HCT116 (cell line): Measurements from ENCODE around the gene SPSB1. TPM values are rescaled to one million over a fixed set of nuclear protein-coding genes. Genes with fewer than 3 reads are reported as not detected.

Experiments
- ATAC-seq: fragments of 200-7000 bp; cut with Tn5 transposase; 2 replicates; pipeline ENCODE4 v1.9.1; 2020; ENCODE audit warnings: mild to moderate bottlenecking, moderate library complexity
- BruUV-seq: library from RNA; stranded (reverse); fragments of 400-500 nt; replicated peaks from 2 replicates; lab custom pipeline; 2021; lab: Mats Ljungman, UMichigan
- CTCF ChIA-PET: fragments of 300-600 bp; sonication (Branson Sonifier 250); formaldehyde crosslinking; loops from one replicate; lab custom pipeline; 2021; ENCODE audit warnings: antibody characterized with exemption; lab: Charles Lee
- POLR2A ChIA-PET: fragments of 300-600, 350-600 bp; sonication (Branson Sonifier 250); formaldehyde crosslinking; loops from one replicate; lab custom pipeline; 2021; ENCODE audit warnings: antibody characterized with exemption; lab: Charles Lee
- RAD21 ChIA-PET, 2 experiments: fragments of 300-600 bp; sonication (Branson Sonifier 250); formaldehyde crosslinking; loops; one replicate each; lab custom pipeline; 2023; ENCODE audit warnings: low total read pairs in 2 of 2; ENCODE audit not compliant: uncharacterized antibody in 2 of 2, unreplicated experiment in 2 of 2, low non-redundant PET in 1 of 2; lab: Charles Lee
- DNase-seq: peaks from one replicate; pipeline ENCODE4 v3.0.0-alpha.2; 2010; ENCODE audit warnings: low read depth, low spot score
- H2AFZ ChIP-seq: fragments of 200-600 bp; shearing (Covaris generic), sonication (generic); 2 replicates; pipeline ENCODE4 v1.6.1; 2017; ENCODE audit warnings: low read depth, mixed run types, mixed read lengths, antibody characterized with exemption, low read length; ENCODE audit not compliant: poor library complexity, severe bottlenecking
- H3K27ac ChIP-seq: 2 replicates; pipeline ENCODE4 v1.5.1; 2012; ENCODE audit warnings: low read depth, low read length
- H3K27me3 ChIP-seq: fragments of 200-600 bp; sonication (generic); 2 replicates; pipeline ENCODE4 v1.6.1; 2016; ENCODE audit warnings: mixed run types, low read length, mixed read lengths; ENCODE audit not compliant: insufficient read depth
- H3K36me3 ChIP-seq, 2 experiments: fragments of 200-500 bp in 1 of 2; fragments of 200-600 bp in 1 of 2; sonication (Bioruptor generic) in 1 of 2; sonication (generic) in 1 of 2; 2 replicates each; pipeline versions ENCODE4 v1.5.1 to v1.6.1; 2014 to 2016; ENCODE audit warnings: low read length in 2 of 2, inconsistent platforms in 1 of 2, mixed read lengths in 1 of 2, mixed run types in 1 of 2; ENCODE audit not compliant: insufficient read depth in 2 of 2, control insufficient read depth in 1 of 2
- H3K4me1 ChIP-seq, 2 experiments: fragments of 200-600 bp in 1 of 2; sonication (generic) in 1 of 2; 2 replicates each; pipeline versions ENCODE4 v1.5.1 to v1.6.1; 2012 to 2017; ENCODE audit warnings: low read length in 2 of 2, inconsistent platforms in 1 of 2, mild to moderate bottlenecking in 1 of 2, mixed read lengths in 1 of 2, mixed run types in 1 of 2, moderate library complexity in 1 of 2; ENCODE audit not compliant: insufficient read depth in 2 of 2, control insufficient read depth in 1 of 2
- H3K4me2 ChIP-seq: fragments of 200-600 bp; sonication (generic); 2 replicates; pipeline ENCODE4 v1.6.1; 2017; ENCODE audit warnings: mixed run types, low read length, mixed read lengths
- H3K4me3 ChIP-seq, 2 experiments: fragments of 200-600 bp in 1 of 2; sonication (generic) in 1 of 2; replicated peaks in 1 of 2; 2 replicates each; pipeline ENCODE4 v1.5.1; 2011 to 2016; ENCODE audit warnings: low read length in 2 of 2, control low read depth in 1 of 2, low read depth in 1 of 2, mild to moderate bottlenecking in 1 of 2, mixed read lengths in 1 of 2, mixed run types in 1 of 2
- H3K79me2 ChIP-seq: fragments of 200-600 bp; sonication (generic); 2 replicates; pipeline ENCODE4 v1.6.1; 2017; ENCODE audit warnings: mild to moderate bottlenecking, mixed run types, low read length, moderate library complexity, mixed read lengths; ENCODE audit not compliant: insufficient read depth
- H3K9ac ChIP-seq: fragments of 200-600 bp; sonication (generic); 2 replicates; pipeline ENCODE4 v1.6.1; 2016; ENCODE audit warnings: low read length, mixed read lengths
- H3K9me2 ChIP-seq: fragments of 200-600 bp; sonication (generic), shearing (Covaris generic); 2 replicates; pipeline ENCODE4 v1.6.1; 2017; ENCODE audit warnings: mixed run types, mild to moderate bottlenecking, moderate library complexity; ENCODE audit not compliant: insufficient read depth
- H3K9me3 ChIP-seq, 2 experiments: fragments of 200-500 bp in 1 of 2; fragments of 200-600 bp in 1 of 2; sonication (Bioruptor generic) in 1 of 2; sonication (generic) in 1 of 2; 2 replicates each; pipeline ENCODE4 v1.6.1; 2014 to 2017; ENCODE audit warnings: low read length in 2 of 2, mixed read lengths in 2 of 2, inconsistent platforms in 1 of 2, low read depth in 1 of 2, mild to moderate bottlenecking in 1 of 2, mixed run types in 1 of 2, moderate library complexity in 1 of 2; ENCODE audit not compliant: control insufficient read depth in 1 of 2, insufficient read depth in 1 of 2
- H4K20me1 ChIP-seq: fragments of 200-600 bp; sonication (generic), shearing (Covaris generic); 2 replicates; pipeline ENCODE4 v1.6.1; 2017; ENCODE audit warnings: mixed run types, mild to moderate bottlenecking, moderate library complexity; ENCODE audit not compliant: insufficient read depth
- CBX3 ChIP-seq: IDR thresholded peaks from 2 replicates; pipeline ENCODE4 v1.6.1; 2012; ENCODE audit warnings: low read depth
- CEBPB ChIP-seq: IDR thresholded peaks from 2 replicates; pipeline ENCODE4 v1.6.1; 2012; ENCODE audit warnings: low read depth
- EGR1 ChIP-seq: IDR thresholded peaks from 2 replicates; pipeline ENCODE4 v1.6.1; 2012; ENCODE audit warnings: low read depth
- ELF1 ChIP-seq: IDR thresholded peaks from 2 replicates; pipeline ENCODE4 v1.6.1; 2012; ENCODE audit warnings: low read depth, borderline replicate concordance
- EZH2phosphoT487 ChIP-seq: fragments of 200-600 bp; IDR thresholded peaks from 2 replicates; pipeline ENCODE4 v1.6.1; 2018; ENCODE audit warnings: antibody characterized with exemption, borderline replicate concordance
- FOSL1 ChIP-seq: IDR thresholded peaks from 2 replicates; pipeline ENCODE4 v1.6.1; 2012; ENCODE audit warnings: low read depth
- POLR2A ChIP-seq: IDR thresholded peaks from 2 replicates; pipeline ENCODE4 v1.7.0; 2011; ENCODE audit warnings: borderline replicate concordance; ENCODE audit not compliant: insufficient read depth, insufficient read length; ENCODE audit errors: extremely low read depth
- POLR2AphosphoS5 ChIP-seq: IDR thresholded peaks from 2 replicates; pipeline ENCODE4 v1.6.1; 2011; ENCODE audit warnings: mild to moderate bottlenecking, low read depth, low read length, moderate library complexity
- RAD21 ChIP-seq: IDR thresholded peaks from 2 replicates; pipeline ENCODE4 v1.6.1; 2012; ENCODE audit warnings: low read depth, mild to moderate bottlenecking
- REST ChIP-seq: IDR thresholded peaks from 2 replicates; pipeline ENCODE4 v1.6.1; 2012; ENCODE audit warnings: low read depth
- SIN3A ChIP-seq: IDR thresholded peaks from 2 replicates; pipeline ENCODE4 v1.6.1; 2012; ENCODE audit warnings: low read depth
- SP1 ChIP-seq: IDR thresholded peaks from 2 replicates; pipeline ENCODE4 v1.6.1; 2012; ENCODE audit warnings: low read depth
- YY1 ChIP-seq: IDR thresholded peaks from 2 replicates; pipeline ENCODE4 v1.6.1; 2011; ENCODE audit warnings: low read length, low read depth, moderate library complexity, mild to moderate bottlenecking; ENCODE audit not compliant: insufficient replicate concordance; ENCODE audit errors: extremely low read depth
- ZBTB33 ChIP-seq: IDR thresholded peaks from 2 replicates; pipeline ENCODE4 v1.6.1; 2011; ENCODE audit warnings: mild to moderate bottlenecking, low read length, moderate library complexity; ENCODE audit not compliant: insufficient replicate concordance; ENCODE audit errors: extremely low read depth
- ZFX ChIP-seq: fragments of 450-650 bp; IDR thresholded peaks from 2 replicates; pipeline ENCODE4 v1.6.1; 2017
- intact Hi-C: fragments of 100-400 bp; cut with micrococcal nuclease; formaldehyde crosslinking; loops from 2 replicates; pipeline ENCODE4 v1.10.0; 2022
- total RNA-seq: library from RNA; stranded (reverse); gene quantifications from one replicate; pipeline ENCODE4 v1.2.1, GENCODE V29; 2021; ENCODE audit not compliant: unreplicated experiment
- TF ChIP-seq, protein P1 (sequence below), 3 experiments: fragments of 200-600 bp in 1 of 3; sonication (generic) in 1 of 3; IDR thresholded peaks in 2 of 3; conservative IDR thresholded peaks in 1 of 3; 2 replicates each; pipeline ENCODE4 v1.5.1; 2012 to 2017; ENCODE audit warnings: low read depth in 2 of 3, low read length in 2 of 3, antibody characterized with exemption in 1 of 3, borderline replicate concordance in 1 of 3, control low read depth in 1 of 3, mild to moderate bottlenecking in 1 of 3, mixed read lengths in 1 of 3, mixed run types in 1 of 3, moderate library complexity in 1 of 3; ENCODE audit not compliant: insufficient read depth in 1 of 3

SPSB1 gene
- total RNA-seq, 1 experiment from 2014 or later, result 10.8 TPM

- Histone ChIP-seq H4K20me1 (no peaks in the 10 kb centered on the region), H3K9me3 (no peaks in the 10 kb centered on the region), H3K27me3 (no peaks in the 10 kb centered on the region), H3K4me1 (peaks cover 17 to 23% of the 10 kb centered on the region in 2 experiments), H3K4me2 (no peak overlapping the region), H3K36me3 (no peaks in the 10 kb centered on the region), H3K9ac (no peak overlapping the region), H3K79me2 (no peaks in the 10 kb centered on the region), H3K9me2 (no peaks in the 10 kb centered on the region), H3K27ac (no peak overlapping the region), H2AFZ (no peak overlapping the region), H3K4me3 (no peak overlapping the region)
- intact Hi-C loops, result no loop called here
- DNase-seq (no peak), ATAC-seq (no peak)
- ChIA-PET CTCF (no interaction called here), POLR2A (no interaction called here), RAD21 (no interaction called here)
- no peak for TF ChIP-seq POLR2A
- no peak for TF ChIP-seq SIN3A
- no peak for TF ChIP-seq ZFX
- TF ChIP-seq CBX3, result no peak
- no peak for TF ChIP-seq ELF1
- TF ChIP-seq, protein P1, sequence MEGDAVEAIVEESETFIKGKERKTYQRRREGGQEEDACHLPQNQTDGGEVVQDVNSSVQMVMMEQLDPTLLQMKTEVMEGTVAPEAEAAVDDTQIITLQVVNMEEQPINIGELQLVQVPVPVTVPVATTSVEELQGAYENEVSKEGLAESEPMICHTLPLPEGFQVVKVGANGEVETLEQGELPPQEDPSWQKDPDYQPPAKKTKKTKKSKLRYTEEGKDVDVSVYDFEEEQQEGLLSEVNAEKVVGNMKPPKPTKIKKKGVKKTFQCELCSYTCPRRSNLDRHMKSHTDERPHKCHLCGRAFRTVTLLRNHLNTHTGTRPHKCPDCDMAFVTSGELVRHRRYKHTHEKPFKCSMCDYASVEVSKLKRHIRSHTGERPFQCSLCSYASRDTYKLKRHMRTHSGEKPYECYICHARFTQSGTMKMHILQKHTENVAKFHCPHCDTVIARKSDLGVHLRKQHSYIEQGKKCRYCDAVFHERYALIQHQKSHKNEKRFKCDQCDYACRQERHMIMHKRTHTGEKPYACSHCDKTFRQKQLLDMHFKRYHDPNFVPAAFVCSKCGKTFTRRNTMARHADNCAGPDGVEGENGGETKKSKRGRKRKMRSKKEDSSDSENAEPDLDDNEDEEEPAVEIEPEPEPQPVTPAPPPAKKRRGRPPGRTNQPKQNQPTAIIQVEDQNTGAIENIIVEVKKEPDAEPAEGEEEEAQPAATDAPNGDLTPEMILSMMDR (IDR thresholded peaks at IDR 0.05 in 2 of 3, conservative IDR thresholded peaks at IDR 0.05 in 1 of 3; ENCODE audit: borderline replicate concordance in 1 of 3, insufficient read depth in 1 of 3, low read depth in 2 of 3, low read length in 2 of 3), result no peak
- no peak for TF ChIP-seq REST
- no peak for TF ChIP-seq ZBTB33
- TF ChIP-seq CEBPB, result no peak
- no peak for TF ChIP-seq EZH2phosphoT487
- TF ChIP-seq FOSL1, result no peak
- no peak for TF ChIP-seq RAD21
- TF ChIP-seq EGR1, result no peak
- no peak for TF ChIP-seq YY1
- TF ChIP-seq POLR2AphosphoS5, result no peak
- no peak for TF ChIP-seq SP1
- no TSS peak for BruUV-seq
These were observed 98.9 kb downstream of the SPSB1 start for GRCh38 chr1:9391620-9392019.
